ENCODE measurements around the gene NAA38. TPM values are rescaled to one million over a fixed set of nuclear protein-coding genes. Genes with fewer than 3 reads are reported as not detected.

The NAA38 gene
- total RNA-seq, 1 experiment from 2014 or later = 103 TPM

- CTCF ChIA-PET = no interaction called here
- no TSS peak for BruUV-seq (replicated peaks)
- no peak for DNase-seq (ENCODE audit: low read depth, low spot score)
Measured at GRCh38 chr17:7880076-7880868, 22.9 kb upstream of the NAA38 start.

More at GRCh38 chr17:7880076-7880868, 22.9 kb upstream of the NAA38 start:
- Histone ChIP-seq H3K9ac (ENCODE audit: low read length) (no peak overlapping the region), H3K36me3 (ENCODE audit: control insufficient read depth in 1 of 2, insufficient read depth in 2 of 2, low read length in 2 of 2) (peaks cover 0 to 3% of the 10 kb centered on the region in 2 experiments; a peak in 2 of 4 replicates), H3K9me2 (ENCODE audit: insufficient read depth) (no peaks in the 10 kb centered on the region), H3K4me3 (replicated peaks in 1 of 2; ENCODE audit: low read depth in 1 of 2, low read length in 2 of 2) (no peak overlapping the region), H3K79me2 (ENCODE audit: insufficient read depth, low read length) (no peaks in the 10 kb centered on the region), H4K20me1 (ENCODE audit: insufficient read depth) (no peaks in the 10 kb centered on the region), H3K4me2 (ENCODE audit: low read length) (no peak overlapping the region), H3K27ac (ENCODE audit: low read depth, low read length) (no peak overlapping the region), H3K27me3 (ENCODE audit: insufficient read depth, low read length) (no peaks in the 10 kb centered on the region), H2AFZ (ENCODE audit: low read depth, low read length, poor library complexity, severe bottlenecking) (no peak overlapping the region), H3K4me1 (ENCODE audit: control insufficient read depth in 1 of 2, insufficient read depth in 2 of 2, low read length in 2 of 2) (peaks cover 9% of the 10 kb centered on the region in 2 experiments), H3K9me3 (ENCODE audit: control insufficient read depth in 1 of 2, insufficient read depth in 1 of 2, low read depth in 1 of 2, low read length in 2 of 2) (no peaks in the 10 kb centered on the region)
- no peak for TF ChIP-seq POLR2A (IDR thresholded peaks at IDR 0.05; ENCODE audit: borderline replicate concordance, extremely low read depth, insufficient read depth, insufficient read length)
- TF ChIP-seq CTCF (IDR thresholded peaks at IDR 0.05 in 2 of 3, conservative IDR thresholded peaks at IDR 0.05 in 1 of 3; ENCODE audit: borderline replicate concordance in 1 of 3, insufficient read depth in 1 of 3, low read depth in 2 of 3, low read length in 2 of 3) = no peak
- no peak for TF ChIP-seq EZH2 (IDR thresholded peaks at IDR 0.05)
- no peak for TF ChIP-seq ZBTB33 (IDR thresholded peaks at IDR 0.05; ENCODE audit: extremely low read depth, insufficient replicate concordance, low read length)
- TF ChIP-seq SIN3A (IDR thresholded peaks at IDR 0.05; ENCODE audit: low read depth) = no peak
- no peak for TF ChIP-seq EGR1 (IDR thresholded peaks at IDR 0.05; ENCODE audit: low read depth)
- TF ChIP-seq CBX3 (IDR thresholded peaks at IDR 0.05; ENCODE audit: low read depth) = no peak
- TF ChIP-seq ELF1 (IDR thresholded peaks at IDR 0.05; ENCODE audit: borderline replicate concordance, low read depth) = no peak
- no peak for TF ChIP-seq REST (IDR thresholded peaks at IDR 0.05; ENCODE audit: low read depth)
- TF ChIP-seq ATF3 (IDR thresholded peaks at IDR 0.05) = no peak
- TF ChIP-seq CEBPB (IDR thresholded peaks at IDR 0.05; ENCODE audit: low read depth) = no peak
- no peak for TF ChIP-seq SRF (IDR thresholded peaks at IDR 0.05; ENCODE audit: low read depth)
- no peak for TF ChIP-seq RAD21 (IDR thresholded peaks at IDR 0.05; ENCODE audit: low read depth)
- no peak for TF ChIP-seq ZFX (IDR thresholded peaks at IDR 0.05)
- no peak for TF ChIP-seq YY1 (IDR thresholded peaks at IDR 0.05; ENCODE audit: extremely low read depth, insufficient replicate concordance, low read depth, low read length)
- TF ChIP-seq TCF7L2 (IDR thresholded peaks at IDR 0.05; ENCODE audit: borderline replicate concordance, extremely low read depth, insufficient read depth, insufficient read length) = no peak
- intact Hi-C loops (cut with micrococcal nuclease) = no loop called here
- ChIA-PET RAD21 (ENCODE audit: low non-redundant PET in 1 of 2, low total read pairs in 2 of 2, uncharacterized antibody in 2 of 2, unreplicated experiment in 2 of 2) (no interaction called here), POLR2A (no interaction called here)
- ATAC-seq = no peak

Data from HCT116 (cell line).